Measurements from ENCODE around the gene USP47.

GRCh38 chr11:12003815-12004214 lies 162.0 kb downstream of the USP47 start:
- TF ChIP-seq POLR2A (IDR thresholded peaks at IDR 0.05) (no peak), CTCF (IDR thresholded peaks at IDR 0.05) (no peak)

Data from thyroid gland (tissue), 4 donors.